HepG2 (cell line): ENCODE results near the gene MATK. TPM values are rescaled to one million over a fixed set of nuclear protein-coding genes. Genes with fewer than 3 reads are reported as not detected.
"Not testable (repeated sequence)": the region's sequence is repeated elsewhere in the genome, so short reads cannot be mapped to it uniquely, and the experiment has no call there.

Experiments
- ATAC-seq: fragments of 200-7000 bp; cut with Tn5 transposase; 3 replicates; pipeline ENCODE4 v1.9.1; 2020; ENCODE audit warnings: mild to moderate bottlenecking, moderate library complexity
- BruUV-seq: library from RNA; stranded (reverse); fragments of 400-500 nt; replicated peaks from 2 replicates; lab custom pipeline; 2021; lab: Mats Ljungman, UMichigan
- CTCF ChIA-PET: fragments of 300-600 bp; formaldehyde crosslinking; extraction: SDS; loops from one replicate; lab custom pipeline; 2021; ENCODE audit warnings: low total read pairs, inconsistent platforms, low intra/inter-chr PET ratio; lab: Yijun Ruan, JAX
- POLR2A ChIA-PET: fragments of 350-600 bp; sonication (Branson Sonifier 250); formaldehyde crosslinking; loops from one replicate; lab custom pipeline; 2020; ENCODE audit warnings: antibody characterized with exemption, inconsistent platforms; lab: Yijun Ruan, JAX
- DNase-seq: peaks from one replicate; pipeline ENCODE4 v3.0.0-alpha.2; 2015; ENCODE audit warnings: low spot score
- FAIRE-seq: peaks from 3 replicates; lab custom pipeline; 2011; peaks lifted over from hg19 to GRCh38; lab: Jason Lieb, UNC
- H2AFZ ChIP-seq: one replicate; pipeline ENCODE4 v1.6.1; 2011; ENCODE audit warnings: low read length, inconsistent platforms
- H3K27ac ChIP-seq: fragments of 300-600 bp; 3 replicates; pipeline ENCODE4 v1.8.0; 2011; ENCODE audit warnings: mixed run types, mild to moderate bottlenecking, mixed read lengths, low read length, inconsistent platforms; ENCODE audit not compliant: insufficient read depth; ENCODE audit errors: extremely low read length
- H3K27me3 ChIP-seq, 2 experiments: fragments of 200-600 bp in 1 of 2; 2 replicates in 1 of 2; 3 replicates in 1 of 2; pipeline versions ENCODE4 v1.6.0 to v1.8.0; 2011; ENCODE audit warnings: low read length in 2 of 2, mild to moderate bottlenecking in 2 of 2, moderate library complexity in 2 of 2, inconsistent platforms in 1 of 2; ENCODE audit not compliant: insufficient read depth in 2 of 2, control insufficient read depth in 1 of 2
- H3K36me3 ChIP-seq, 2 experiments: fragments of 200-600 bp in 1 of 2; replicated peaks in 1 of 2; 2 replicates in 1 of 2; 3 replicates in 1 of 2; pipeline versions ENCODE4 v1.5.1 to v1.8.0; 2011; ENCODE audit warnings: low read length in 2 of 2, inconsistent platforms in 1 of 2; ENCODE audit not compliant: insufficient read depth in 2 of 2, control insufficient read depth in 1 of 2
- H3K4me1 ChIP-seq: 2 replicates; pipeline ENCODE4 v1.5.1; 2012; ENCODE audit warnings: low read length, inconsistent platforms; ENCODE audit not compliant: insufficient read depth
- H3K4me2 ChIP-seq: 2 replicates; pipeline ENCODE4 v1.6.0; 2011; ENCODE audit warnings: low read depth, low read length, inconsistent platforms
- H3K4me3 ChIP-seq, 3 experiments: fragments of 200-600 bp in 1 of 3; sonication (generic), shearing (Covaris generic) in 1 of 3; replicated peaks in 1 of 3; 2 replicates each; pipeline ENCODE4 v1.5.1; 2011 to 2016; ENCODE audit warnings: low read length in 3 of 3, inconsistent platforms in 2 of 3, low read depth in 2 of 3, mild to moderate bottlenecking in 2 of 3, control low read depth in 1 of 3, mixed read lengths in 1 of 3; ENCODE audit not compliant: insufficient read depth in 1 of 3
- H3K79me2 ChIP-seq: one replicate; pipeline ENCODE4 v1.6.1; 2011; ENCODE audit warnings: low read length, inconsistent platforms; ENCODE audit not compliant: insufficient read depth
- H3K9ac ChIP-seq: 2 replicates; pipeline ENCODE4 v1.6.0; 2011; ENCODE audit warnings: mild to moderate bottlenecking, low read depth, low read length, inconsistent platforms; ENCODE audit not compliant: insufficient read depth
- H3K9me3 ChIP-seq: 2 replicates; pipeline ENCODE4 v1.5.1; 2012; ENCODE audit warnings: mild to moderate bottlenecking, low read length
- H4K20me1 ChIP-seq: 2 replicates; pipeline ENCODE4 v1.6.0; 2011; ENCODE audit warnings: inconsistent platforms, mild to moderate bottlenecking, low read length, moderate library complexity; ENCODE audit not compliant: insufficient read depth
- CBFB ChIP-seq: sonication (generic); formaldehyde crosslinking; IDR thresholded peaks from 2 replicates; pipeline ENCODE4 v1.4.0; 2020; ENCODE audit warnings: missing genetic modification reagents
- NCOA5 ChIP-seq: sonication (generic); formaldehyde crosslinking; IDR thresholded peaks from 2 replicates; pipeline ENCODE4 v1.4.0; 2020; ENCODE audit warnings: missing genetic modification reagents
- PPARG ChIP-seq: conservative IDR thresholded peaks from 2 replicates; pipeline ENCODE4 v1.6.1; 2016; ENCODE audit warnings: missing biosample characterization, missing genetic modification reagents
- SAFB2 ChIP-seq: sonication (generic); formaldehyde crosslinking; IDR thresholded peaks from 2 replicates; pipeline ENCODE4 v1.5.1; 2020; ENCODE audit warnings: missing genetic modification reagents, low read depth, mild to moderate bottlenecking, borderline replicate concordance
- ZBTB38 ChIP-seq: sonication (generic); formaldehyde crosslinking; IDR thresholded peaks from 2 replicates; pipeline ENCODE4 v1.5.1; 2020; ENCODE audit warnings: mild to moderate bottlenecking, missing genetic modification reagents
- ZFP36L2 ChIP-seq: sonication (generic); formaldehyde crosslinking; IDR thresholded peaks from 2 replicates; pipeline ENCODE4 v1.4.0; 2020; ENCODE audit warnings: missing genetic modification reagents
- ZFP37 ChIP-seq: sonication (generic); formaldehyde crosslinking; IDR thresholded peaks from 2 replicates; pipeline ENCODE4 v1.4.0; 2020; ENCODE audit warnings: missing genetic modification reagents, borderline replicate concordance
- ZNF615 ChIP-seq: sonication (generic); formaldehyde crosslinking; IDR thresholded peaks from 2 replicates; pipeline ENCODE4 v1.5.0; 2020; ENCODE audit warnings: mild to moderate bottlenecking, missing genetic modification reagents, borderline replicate concordance
- ZNF672 ChIP-seq: sonication (generic); formaldehyde crosslinking; IDR thresholded peaks from 2 replicates; pipeline ENCODE4 v1.8.1; 2022; ENCODE audit warnings: missing genetic modification reagents
- ZSCAN21 ChIP-seq: sonication (generic); formaldehyde crosslinking; IDR thresholded peaks from 2 replicates; pipeline ENCODE4 v1.8.0; 2022; ENCODE audit warnings: mild to moderate bottlenecking, missing genetic modification reagents, moderate library complexity, borderline replicate concordance
- WGBS: methylation state at CpG from one replicate; pipeline ENCODE4 v1.1.6; 2017; ENCODE audit warnings: low lambda C conversion rate; 5-methylcytosine and 5-hydroxymethylcytosine counted together
- in situ Hi-C: cut with HindIII; loops from 2 replicates; pipeline ENCODE4 v1.10.0; 2017; ENCODE audit warnings: low pct_unique_long_range_greater_than_20kb; ENCODE audit not compliant: extremely low pct_ligation_motif_present
- intact Hi-C: fragments of 100-400 bp; cut with micrococcal nuclease; formaldehyde crosslinking; loops from one replicate; pipeline ENCODE4 v1.10.0; 2022; ENCODE audit not compliant: unreplicated experiment
- polyA plus RNA-seq, 8 experiments: library from polyadenylated mRNA; depleted of rRNA in 3 of 8; stranded (reverse) in 7 of 8; unstranded in 1 of 8; fragments of >200 nt; fragmentation: Illumina TruSeq in 4 of 8; extraction: Trizol in 4 of 8; gene quantifications; 2 replicates each; pipeline versions ENCODE4 v1.2.1 to v1.2.3, GENCODE V29; 2011 to 2016; ENCODE audit warnings: low read depth in 4 of 8, missing spikeins in 1 of 8, mixed read lengths in 1 of 8; ENCODE audit not compliant: insufficient read depth in 1 of 8
- total RNA-seq, 5 experiments: library from RNA; depleted of rRNA; stranded (reverse); fragments of >200 nt; fragmentation: Illumina TruSeq; extraction: Trizol; gene quantifications; 2 replicates each; pipeline ENCODE4 v1.2.3, GENCODE V29; 2016; ENCODE audit warnings: low read depth in 1 of 5
- TF ChIP-seq, protein P1 (sequence below): IDR thresholded peaks from 2 replicates; pipeline ENCODE4 v1.6.1; 2016; ENCODE audit warnings: missing compliant biosample characterization, missing genetic modification reagents, borderline replicate concordance
- TF ChIP-seq, protein P2 (sequence below): sonication (generic); formaldehyde crosslinking; IDR thresholded peaks from 2 replicates; pipeline ENCODE4 v1.4.0; 2020; ENCODE audit warnings: missing genetic modification reagents
- TF ChIP-seq, protein P3 (sequence below), 2 experiments: sonication (generic) in 1 of 2; formaldehyde crosslinking in 1 of 2; IDR thresholded peaks; 2 replicates each; pipeline versions ENCODE4 v1.5.1 to v1.6.1; 2011 to 2020; ENCODE audit warnings: borderline replicate concordance in 1 of 2, low read depth in 1 of 2, low read length in 1 of 2, mild to moderate bottlenecking in 1 of 2, missing genetic modification reagents in 1 of 2, moderate library complexity in 1 of 2

MATK gene
- total and polyA plus RNA-seq, 2 of the 13 experiments (the other 11 are each of a cell fraction or from before 2014, with no cell fraction given): 0.09 TPM; not detected in 1

DNA sequence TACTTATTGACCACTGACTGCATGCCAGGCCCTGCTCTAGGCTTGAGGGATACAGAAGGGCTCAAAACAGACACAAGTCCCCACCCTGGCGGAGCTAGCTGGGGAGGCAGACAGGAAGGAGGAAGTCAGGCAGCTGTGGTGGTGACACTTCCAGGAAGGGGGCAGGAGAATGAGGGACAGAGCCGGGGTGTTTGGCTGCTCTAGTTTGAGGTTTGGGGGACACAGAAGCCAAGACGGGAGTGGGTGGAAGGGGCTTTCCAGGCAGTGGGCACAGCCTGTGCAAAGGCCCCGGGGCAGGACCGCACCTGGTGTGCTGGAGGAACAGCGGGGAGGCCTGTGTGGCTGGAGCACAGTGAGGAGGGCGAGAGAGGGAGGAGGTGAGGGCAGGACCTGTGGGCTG lies 19.7 kb downstream of the MATK start:
- H3K9ac ChIP-seq: no peak overlapping the region
- no peaks in the 10 kb centered on the region for H3K27me3 ChIP-seq
- no peak overlapping the region for H3K4me2 ChIP-seq
- ChIA-PET CTCF (no interaction called here), POLR2A (no interaction called here)
- no peak for TF ChIP-seq ZSCAN21
- no peak for TF ChIP-seq ZNF672
- TF ChIP-seq, protein P1, sequence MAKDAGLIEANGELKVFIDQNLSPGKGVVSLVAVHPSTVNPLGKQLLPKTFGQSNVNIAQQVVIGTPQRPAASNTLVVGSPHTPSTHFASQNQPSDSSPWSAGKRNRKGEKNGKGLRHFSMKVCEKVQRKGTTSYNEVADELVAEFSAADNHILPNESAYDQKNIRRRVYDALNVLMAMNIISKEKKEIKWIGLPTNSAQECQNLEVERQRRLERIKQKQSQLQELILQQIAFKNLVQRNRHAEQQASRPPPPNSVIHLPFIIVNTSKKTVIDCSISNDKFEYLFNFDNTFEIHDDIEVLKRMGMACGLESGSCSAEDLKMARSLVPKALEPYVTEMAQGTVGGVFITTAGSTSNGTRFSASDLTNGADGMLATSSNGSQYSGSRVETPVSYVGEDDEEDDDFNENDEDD (CRISPR knock-in tag): no peak
- no peak for TF ChIP-seq ZFP36L2
- TF ChIP-seq ZFP37 (CRISPR knock-in tag): no peak
- no peak for TF ChIP-seq ZNF615 (CRISPR knock-in tag)
- TF ChIP-seq PPARG (CRISPR knock-in tag): no peak
- TF ChIP-seq CBFB (CRISPR knock-in tag): no peak
- TF ChIP-seq, protein P2, sequence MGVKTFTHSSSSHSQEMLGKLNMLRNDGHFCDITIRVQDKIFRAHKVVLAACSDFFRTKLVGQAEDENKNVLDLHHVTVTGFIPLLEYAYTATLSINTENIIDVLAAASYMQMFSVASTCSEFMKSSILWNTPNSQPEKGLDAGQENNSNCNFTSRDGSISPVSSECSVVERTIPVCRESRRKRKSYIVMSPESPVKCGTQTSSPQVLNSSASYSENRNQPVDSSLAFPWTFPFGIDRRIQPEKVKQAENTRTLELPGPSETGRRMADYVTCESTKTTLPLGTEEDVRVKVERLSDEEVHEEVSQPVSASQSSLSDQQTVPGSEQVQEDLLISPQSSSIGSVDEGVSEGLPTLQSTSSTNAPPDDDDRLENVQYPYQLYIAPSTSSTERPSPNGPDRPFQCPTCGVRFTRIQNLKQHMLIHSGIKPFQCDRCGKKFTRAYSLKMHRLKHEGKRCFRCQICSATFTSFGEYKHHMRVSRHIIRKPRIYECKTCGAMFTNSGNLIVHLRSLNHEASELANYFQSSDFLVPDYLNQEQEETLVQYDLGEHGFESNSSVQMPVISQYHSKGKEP: no peak
- no peak for TF ChIP-seq SAFB2 (CRISPR knock-in tag)
- TF ChIP-seq ZBTB38 (CRISPR knock-in tag): no peak
- TF ChIP-seq, protein P3, sequence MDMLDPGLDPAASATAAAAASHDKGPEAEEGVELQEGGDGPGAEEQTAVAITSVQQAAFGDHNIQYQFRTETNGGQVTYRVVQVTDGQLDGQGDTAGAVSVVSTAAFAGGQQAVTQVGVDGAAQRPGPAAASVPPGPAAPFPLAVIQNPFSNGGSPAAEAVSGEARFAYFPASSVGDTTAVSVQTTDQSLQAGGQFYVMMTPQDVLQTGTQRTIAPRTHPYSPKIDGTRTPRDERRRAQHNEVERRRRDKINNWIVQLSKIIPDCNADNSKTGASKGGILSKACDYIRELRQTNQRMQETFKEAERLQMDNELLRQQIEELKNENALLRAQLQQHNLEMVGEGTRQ (IDR thresholded peaks at IDR 0.05; ENCODE audit: low read depth, low read length): no peak
- TF ChIP-seq, protein P3 (CRISPR knock-in tag; IDR thresholded peaks at IDR 0.05; ENCODE audit: borderline replicate concordance): no peak
- TF ChIP-seq NCOA5 (CRISPR knock-in tag): no peak
- DNase-seq (no peak), ATAC-seq (no peak), FAIRE-seq (no peak)
- no peak overlapping the region for H2AFZ ChIP-seq
- WGBS: 86% methylated on average over 7 of the region's 7 CpGs
- H3K4me3 ChIP-seq: no peak overlapping the region
- intact Hi-C loops: loop anchor here (10.0 kb wide), 1 partner anchor 62 kb away; the partner anchor contains the start of genes PIP5K1C and TJP3
- peaks cover 5% of the 10 kb centered on the region for H3K79me2 ChIP-seq
- H3K27ac ChIP-seq: no peak overlapping the region
- no peaks in the 10 kb centered on the region for H4K20me1 ChIP-seq
- in situ Hi-C loops: no loop called here
- H3K36me3 ChIP-seq: peaks cover 9 to 20% of the 10 kb centered on the region in 2 experiments; a peak in 2 of 5 replicates
- BruUV-seq: no TSS peak
- H3K9me3 ChIP-seq: no peaks in the 10 kb centered on the region
- peaks cover 6% of the 10 kb centered on the region for H3K4me1 ChIP-seq

DNA sequence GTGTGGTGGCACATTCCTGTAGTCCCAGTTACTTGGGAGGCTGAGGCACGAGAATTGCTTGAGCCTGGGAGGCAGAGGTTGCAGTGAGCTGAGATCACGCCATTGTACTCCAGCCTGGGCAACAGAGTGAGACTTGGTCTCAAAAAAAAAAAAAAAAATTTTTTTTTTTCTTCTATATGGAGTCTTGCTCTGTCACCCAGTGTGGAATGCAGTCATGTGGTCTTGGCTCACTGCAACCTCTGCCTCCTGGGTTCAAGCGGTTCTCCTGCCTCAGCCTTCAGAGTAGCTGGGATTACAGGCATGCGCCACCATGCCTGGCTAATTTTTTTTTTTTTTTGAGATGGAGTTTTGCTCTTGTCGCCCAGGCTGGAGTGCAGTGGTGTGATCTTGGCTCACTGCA lies 20.4 kb downstream of the MATK start:
- H4K20me1 ChIP-seq, H3K27ac ChIP-seq, CTCF ChIA-PET, H2AFZ ChIP-seq, H3K4me3 ChIP-seq, BruUV-seq, DNase-seq, POLR2A ChIA-PET, H3K9me3 ChIP-seq, in situ Hi-C loops, H3K4me2 ChIP-seq, H3K9ac ChIP-seq, H3K4me1 ChIP-seq, FAIRE-seq, H3K27me3 ChIP-seq, ATAC-seq: not testable (repeated sequence)
- Histone ChIP-seq H3K79me2 (peaks cover 11% of the 10 kb centered on the region), H3K36me3 (peaks cover 9 to 20% of the 10 kb centered on the region in 2 experiments; a peak in 2 of 5 replicates)
- intact Hi-C loops: loop anchor here (10.0 kb wide), 1 partner anchor 61 kb away; the partner anchor contains the start of genes PIP5K1C and TJP3
- WGBS: 99% methylated on average over 5 of the region's 5 CpGs
